ENCODE data around the gene LIME1. TPM values are rescaled to one million over a fixed set of nuclear protein-coding genes. Genes with fewer than 3 reads are reported as not detected.

Gene LIME1, protein sequence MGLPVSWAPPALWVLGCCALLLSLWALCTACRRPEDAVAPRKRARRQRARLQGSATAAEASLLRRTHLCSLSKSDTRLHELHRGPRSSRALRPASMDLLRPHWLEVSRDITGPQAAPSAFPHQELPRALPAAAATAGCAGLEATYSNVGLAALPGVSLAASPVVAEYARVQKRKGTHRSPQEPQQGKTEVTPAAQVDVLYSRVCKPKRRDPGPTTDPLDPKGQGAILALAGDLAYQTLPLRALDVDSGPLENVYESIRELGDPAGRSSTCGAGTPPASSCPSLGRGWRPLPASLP
- total RNA-seq = 1.5 and 3.5 TPM in 2 replicates
- 0.68 and 0.90 TPM in 2 replicates for polyA plus RNA-seq
- polyA plus RNA-seq (2012) = 2.1 and 2.3 TPM in 2 replicates
- polyA minus RNA-seq (ENCODE audit: low replicate concordance) = 0.41 TPM in 1 of 2 replicates, not detected in the other

DNA sequence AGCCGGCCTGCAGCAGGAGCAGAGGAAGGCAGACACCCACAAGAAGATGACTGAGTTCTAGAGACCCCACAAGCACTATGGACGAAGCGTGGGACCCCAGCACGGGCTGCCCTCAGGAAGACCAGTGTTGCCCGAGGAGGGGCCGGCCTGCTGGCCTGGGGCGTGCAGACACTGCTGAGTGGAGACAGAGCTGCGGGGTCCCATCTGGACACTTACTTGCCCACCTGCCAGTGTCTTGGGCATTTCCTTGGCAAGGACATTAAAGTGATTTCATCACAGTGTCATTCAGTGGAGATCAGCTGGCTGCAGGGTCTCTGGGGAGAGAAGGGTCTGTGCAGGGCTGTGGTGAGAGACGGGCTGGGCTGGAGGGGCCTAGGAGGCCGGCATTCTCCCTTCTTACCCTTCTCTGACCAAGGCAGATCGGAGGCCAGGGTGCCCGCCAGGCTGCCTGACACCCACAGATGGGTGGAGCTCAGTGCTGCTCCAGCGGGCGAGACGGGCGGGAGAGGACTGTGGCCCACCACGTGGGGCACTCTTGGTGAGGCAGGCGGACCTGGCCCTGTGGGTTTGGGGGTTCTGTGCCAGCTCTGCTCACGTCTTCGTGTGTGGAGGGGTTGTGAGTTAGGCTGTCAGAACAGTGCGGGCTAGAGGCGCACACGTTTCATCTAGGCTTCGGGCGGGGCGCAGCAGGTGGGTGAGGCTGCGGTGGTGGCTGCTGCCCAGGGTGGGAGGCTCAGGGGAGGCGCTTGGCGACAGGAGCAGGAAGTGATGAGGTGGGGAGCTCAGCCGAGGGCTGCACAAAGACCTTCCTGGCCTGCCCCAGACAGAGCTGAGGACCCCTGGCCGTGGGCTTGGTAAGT, at the start of gene LIME1:
Gene LIME1 (plus strand): TSS at position 806 of the 860 bp plus-strand sequence. CDS start 886 bp downstream, outside the sequence.
- H3K4me2 ChIP-seq (ENCODE audit: extremely low read depth, insufficient read depth, low read length) = no peak within 1 kb of the TSS
- TF ChIP-seq EZH2 (IDR thresholded peaks at IDR 0.05; ENCODE audit: low read length, missing control alignments) = no peak
- TF ChIP-seq, protein P1, sequence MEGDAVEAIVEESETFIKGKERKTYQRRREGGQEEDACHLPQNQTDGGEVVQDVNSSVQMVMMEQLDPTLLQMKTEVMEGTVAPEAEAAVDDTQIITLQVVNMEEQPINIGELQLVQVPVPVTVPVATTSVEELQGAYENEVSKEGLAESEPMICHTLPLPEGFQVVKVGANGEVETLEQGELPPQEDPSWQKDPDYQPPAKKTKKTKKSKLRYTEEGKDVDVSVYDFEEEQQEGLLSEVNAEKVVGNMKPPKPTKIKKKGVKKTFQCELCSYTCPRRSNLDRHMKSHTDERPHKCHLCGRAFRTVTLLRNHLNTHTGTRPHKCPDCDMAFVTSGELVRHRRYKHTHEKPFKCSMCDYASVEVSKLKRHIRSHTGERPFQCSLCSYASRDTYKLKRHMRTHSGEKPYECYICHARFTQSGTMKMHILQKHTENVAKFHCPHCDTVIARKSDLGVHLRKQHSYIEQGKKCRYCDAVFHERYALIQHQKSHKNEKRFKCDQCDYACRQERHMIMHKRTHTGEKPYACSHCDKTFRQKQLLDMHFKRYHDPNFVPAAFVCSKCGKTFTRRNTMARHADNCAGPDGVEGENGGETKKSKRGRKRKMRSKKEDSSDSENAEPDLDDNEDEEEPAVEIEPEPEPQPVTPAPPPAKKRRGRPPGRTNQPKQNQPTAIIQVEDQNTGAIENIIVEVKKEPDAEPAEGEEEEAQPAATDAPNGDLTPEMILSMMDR (conservative IDR thresholded peaks at IDR 0.05 in 1 of 2, IDR thresholded peaks at IDR 0.05 in 1 of 2; ENCODE audit: low read depth in 1 of 2, low read length in 2 of 2) = no peak
- H3K9ac ChIP-seq (ENCODE audit: insufficient read depth, low read length) = no peak within 1 kb of the TSS
- H3K4me1 ChIP-seq (ENCODE audit: control insufficient read depth, extremely low read depth, insufficient read depth, low read length) = peaks cover 3% of the 10 kb centered on the region
- peaks cover 20% of the 10 kb centered on the region for H3K36me3 ChIP-seq (ENCODE audit: control insufficient read depth, insufficient read depth, low read length)
- H2AFZ ChIP-seq (ENCODE audit: low read length) = no peak within 1 kb of the TSS
- H3K79me2 ChIP-seq (ENCODE audit: control insufficient read depth, insufficient read depth, low read length) = peaks cover 16% of the 10 kb centered on the region
- H4K20me1 ChIP-seq (ENCODE audit: control insufficient read depth, extremely low read depth, insufficient read depth, low read length) = no peaks in the 10 kb centered on the region
- H3K27ac ChIP-seq (ENCODE audit: insufficient read depth, low read length) = no peak within 1 kb of the TSS
- no peaks in the 10 kb centered on the region for H3K9me3 ChIP-seq (ENCODE audit: control insufficient read depth, insufficient read depth, low read depth, low read length)
- DNase-seq (ENCODE audit: low read depth in 2 of 2) = no peak
- no peak within 1 kb of the TSS for H3K4me3 ChIP-seq (replicated peaks in 1 of 4; ENCODE audit: control extremely low read depth in 1 of 4, insufficient read depth in 1 of 4, low read depth in 3 of 4, low read length in 4 of 4)
- H3K27me3 ChIP-seq (ENCODE audit: control insufficient read depth, insufficient read depth, low read length) = no peaks in the 10 kb centered on the region

DNA sequence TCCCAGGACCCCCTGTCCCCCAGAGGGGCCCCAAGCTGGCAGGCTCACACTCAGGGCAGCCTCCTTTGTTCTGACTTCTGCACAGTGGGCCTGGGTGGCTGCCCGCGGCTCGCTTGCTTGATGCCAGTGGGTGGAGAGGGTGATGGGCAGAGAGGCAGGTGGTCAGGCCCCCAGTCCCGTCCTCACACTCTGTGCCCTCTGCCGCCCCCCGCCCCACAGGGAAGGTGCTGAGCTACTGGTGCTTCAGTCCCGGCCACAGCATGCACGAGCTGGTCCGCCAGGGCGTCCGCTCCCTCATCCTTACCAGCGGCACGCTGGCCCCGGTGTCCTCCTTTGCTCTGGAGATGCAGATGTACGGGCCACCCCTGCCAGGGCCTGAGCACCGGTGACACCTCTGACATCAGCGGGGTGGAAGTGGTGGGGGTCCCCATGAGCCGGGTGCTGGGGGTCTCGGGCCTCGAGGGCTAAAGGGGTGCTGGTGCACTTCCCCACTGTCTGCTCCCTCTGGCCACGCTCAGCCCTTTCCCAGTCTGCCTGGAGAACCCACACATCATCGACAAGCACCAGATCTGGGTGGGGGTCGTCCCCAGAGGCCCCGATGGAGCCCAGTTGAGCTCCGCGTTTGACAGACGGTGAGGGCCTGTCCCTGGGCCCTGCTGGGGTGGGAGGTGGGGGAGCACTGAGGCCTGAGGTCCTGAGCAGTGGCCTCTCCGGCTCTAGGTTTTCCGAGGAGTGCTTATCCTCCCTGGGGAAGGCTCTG, 48.9 kb upstream of the LIME1 start:
- H3K4me2 ChIP-seq (ENCODE audit: extremely low read depth, insufficient read depth, low read length) = no peak overlapping the region
- H3K27ac ChIP-seq (ENCODE audit: insufficient read depth, low read length) = peak overlapping the region; percentile 98
- no peak overlapping the region for H3K4me3 ChIP-seq (replicated peaks in 1 of 4; ENCODE audit: control extremely low read depth in 1 of 4, insufficient read depth in 1 of 4, low read depth in 3 of 4, low read length in 4 of 4)
- H4K20me1 ChIP-seq (ENCODE audit: control insufficient read depth, extremely low read depth, insufficient read depth, low read length) = no peaks in the 10 kb centered on the region
- no peak for TF ChIP-seq EZH2 (IDR thresholded peaks at IDR 0.05; ENCODE audit: low read length, missing control alignments)
- TF ChIP-seq, protein P1 (conservative IDR thresholded peaks at IDR 0.05 in 1 of 2, IDR thresholded peaks at IDR 0.05 in 1 of 2; ENCODE audit: low read depth in 1 of 2, low read length in 2 of 2) = no peak
- DNase-seq (ENCODE audit: low read depth in 2 of 2) = no peak
- peak overlapping the region; percentile 69 for H3K9ac ChIP-seq (ENCODE audit: insufficient read depth, low read length)
- H3K79me2 ChIP-seq (ENCODE audit: control insufficient read depth, insufficient read depth, low read length) = peaks cover 2% of the 10 kb centered on the region
- no peaks in the 10 kb centered on the region for H3K27me3 ChIP-seq (ENCODE audit: control insufficient read depth, insufficient read depth, low read length)
- H3K36me3 ChIP-seq (ENCODE audit: control insufficient read depth, insufficient read depth, low read length) = peaks cover 26% of the 10 kb centered on the region
- H3K4me1 ChIP-seq (ENCODE audit: control insufficient read depth, extremely low read depth, insufficient read depth, low read length) = peaks cover 33% of the 10 kb centered on the region
- no peak overlapping the region for H2AFZ ChIP-seq (ENCODE audit: low read length)
- no peaks in the 10 kb centered on the region for H3K9me3 ChIP-seq (ENCODE audit: control insufficient read depth, insufficient read depth, low read depth, low read length)

Measured in fibroblast of lung (primary cell).